Stimulated activated CD8-positive, alpha-beta memory T cell treated with anti-CD3 and anti-CD28 coated beads, Interleukin-12 subunit alpha, Interleukin-12 subunit beta, amount 100 ng/mL, for 4 hours (primary cell): ENCODE measurements around the gene TLX3.
"Not testable (repeated sequence)": the region's sequence is repeated elsewhere in the genome, so short reads cannot be mapped to it uniquely, and the experiment has no call there.

Source experiments
- DNase-seq: peaks from one replicate; pipeline ENCODE4 v3.0.0-alpha.2; 2020; ENCODE audit warnings: low read depth

Gene TLX3

DNA sequence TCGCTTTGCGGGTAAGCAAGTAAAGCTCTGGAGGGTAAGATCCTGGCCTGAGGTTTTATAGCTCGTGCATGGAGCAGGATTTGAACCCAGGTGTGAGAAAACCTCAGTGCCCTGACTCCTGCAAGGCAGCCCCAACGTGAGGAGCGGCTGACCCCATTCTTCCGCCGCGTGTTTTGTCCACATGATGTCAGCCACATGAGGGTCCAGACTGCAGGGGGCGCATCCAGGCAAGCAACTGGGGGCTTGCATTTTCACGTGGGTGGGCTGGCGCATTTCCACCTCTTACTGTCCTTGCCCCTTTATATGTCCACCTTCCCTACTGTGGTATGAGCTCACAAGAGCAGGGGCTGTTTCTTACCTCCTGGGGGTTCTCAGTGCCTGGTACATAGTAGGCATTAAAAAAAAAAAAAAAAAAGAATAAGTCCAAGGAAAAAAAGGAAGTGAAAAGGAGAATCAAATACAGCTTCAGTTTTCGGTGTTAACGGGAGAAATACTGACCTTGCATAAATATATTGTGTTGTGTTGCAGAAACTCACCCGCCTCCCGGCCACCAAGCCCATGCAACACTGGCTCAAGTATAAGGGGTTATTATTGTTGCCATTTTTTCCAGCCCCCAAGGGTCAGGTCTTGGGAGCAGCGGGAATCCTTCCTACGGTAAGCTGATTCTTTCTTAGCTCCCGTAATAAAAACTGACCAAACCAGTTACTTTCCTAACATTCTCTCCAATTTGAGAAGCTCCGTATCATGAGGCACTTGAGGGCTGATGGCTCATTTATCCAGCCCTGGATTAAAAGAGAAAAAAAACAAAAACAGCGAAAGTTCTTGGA lies 15.0 kb downstream of the TLX3 start:
- no peak for DNase-seq

GRCh38 chr5:171330021-171330420 lies 21.0 kb downstream of the TLX3 start:
- DNase-seq, result no peak

GRCh38 chr5:171335616-171336015 lies 26.6 kb downstream of the TLX3 start:
- no peak for DNase-seq

DNA sequence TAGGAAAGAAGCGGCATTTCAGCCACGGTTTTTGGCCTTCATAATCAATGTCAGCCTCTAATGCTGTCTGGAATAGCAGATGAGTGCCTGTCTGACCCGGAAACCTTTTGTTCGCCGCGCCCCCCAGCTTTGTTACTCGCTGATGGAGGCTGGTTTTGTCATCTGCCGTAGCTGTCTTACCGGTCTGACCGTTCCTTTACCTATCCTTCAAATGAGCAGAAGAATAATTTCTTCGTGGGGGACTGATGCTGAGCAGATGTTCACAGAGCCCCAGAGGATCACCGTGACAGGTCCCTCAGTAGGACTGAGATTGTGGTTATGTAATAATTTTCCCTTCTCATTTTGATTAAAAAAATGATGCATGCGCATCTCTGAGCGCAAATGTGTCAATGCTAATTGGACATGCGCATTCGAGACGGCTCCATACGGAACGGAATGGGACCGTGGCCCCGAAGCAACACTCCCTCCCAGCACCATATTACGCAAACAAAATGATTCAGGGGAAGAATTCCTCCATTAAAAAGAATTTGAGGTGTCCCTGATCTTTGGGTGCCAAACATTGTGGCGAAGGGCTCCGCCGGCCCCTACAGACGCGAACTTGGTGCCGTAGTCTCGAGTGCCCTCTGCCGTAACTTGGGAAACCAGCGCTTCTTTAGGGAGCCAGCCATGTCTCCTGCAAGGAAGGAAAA lies 27.6 kb downstream of the TLX3 start:
- no peak for DNase-seq

DNA sequence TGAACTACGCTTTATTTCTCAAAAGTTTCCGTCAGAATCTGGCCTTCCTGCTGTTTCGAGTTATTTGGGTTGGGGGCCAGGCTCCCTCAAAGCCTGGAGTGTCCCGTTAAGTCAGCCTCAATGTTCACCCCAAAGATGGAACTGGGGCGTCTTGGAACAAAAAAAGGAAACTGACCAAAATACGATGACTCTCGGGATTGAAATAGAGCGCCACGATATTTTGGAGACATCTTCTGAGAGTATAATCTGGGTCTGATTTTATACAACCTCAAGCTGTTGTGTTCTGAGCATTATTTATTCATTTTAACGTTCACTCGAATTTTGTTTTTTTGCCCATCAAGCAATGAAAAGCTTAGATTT lies 28.1 kb downstream of the TLX3 start:
- DNase-seq, result no peak

DNA sequence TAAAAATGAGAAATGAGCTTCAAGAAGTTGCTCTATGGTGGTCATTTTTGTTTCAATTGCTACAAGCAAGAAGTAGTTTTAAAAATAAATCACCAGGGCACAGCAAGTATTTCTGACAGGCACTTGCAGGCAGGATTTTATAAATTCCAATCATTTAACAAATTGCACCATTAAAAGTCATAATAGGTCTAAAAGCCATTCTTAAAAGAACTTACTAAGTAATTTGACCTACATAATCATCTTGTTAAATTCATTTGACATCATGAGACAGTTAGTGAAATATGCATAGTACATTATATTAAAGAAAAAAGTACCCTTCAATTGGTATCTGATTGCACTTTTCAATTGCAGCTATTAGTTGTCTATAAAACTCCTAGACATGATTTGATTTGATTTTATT lies 31.0 kb downstream of the TLX3 start:
- no peak for DNase-seq

GRCh38 chr5:171340491-171340890 lies 31.4 kb downstream of the TLX3 start:
- no peak for DNase-seq

GRCh38 chr5:171342362-171343111 lies 33.5 kb downstream of the TLX3 start:
- DNase-seq, result no peak

- no peak for DNase-seq
These were observed 36.0 kb downstream of the TLX3 start for GRCh38 chr5:171344936-171345608.

DNA sequence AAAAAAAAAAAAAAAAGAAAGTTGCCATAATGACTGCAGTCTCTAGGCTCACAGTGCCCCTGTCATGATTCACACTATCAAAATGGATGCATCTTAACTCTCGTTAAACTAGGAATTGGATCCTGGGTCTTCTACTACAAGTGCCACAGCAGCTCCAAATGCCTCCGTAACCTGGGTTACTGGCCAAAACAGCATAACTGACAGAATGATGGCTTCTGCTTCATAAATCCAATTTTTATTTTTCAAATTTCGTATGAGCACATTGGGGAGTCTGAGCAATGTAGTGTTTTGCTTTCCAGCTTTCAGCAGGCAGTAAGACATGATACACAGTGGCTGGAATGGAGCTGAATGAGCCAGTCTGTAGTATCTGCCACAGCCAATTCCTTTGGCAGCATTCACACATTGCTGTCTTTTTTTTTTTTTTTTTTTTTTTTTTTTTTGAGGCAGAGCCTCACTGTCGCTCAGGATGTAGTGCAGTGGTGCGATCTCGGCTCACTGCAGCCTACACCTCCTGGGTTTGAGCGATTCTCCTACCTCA lies 42.6 kb downstream of the TLX3 start:
- no peak for DNase-seq

DNA sequence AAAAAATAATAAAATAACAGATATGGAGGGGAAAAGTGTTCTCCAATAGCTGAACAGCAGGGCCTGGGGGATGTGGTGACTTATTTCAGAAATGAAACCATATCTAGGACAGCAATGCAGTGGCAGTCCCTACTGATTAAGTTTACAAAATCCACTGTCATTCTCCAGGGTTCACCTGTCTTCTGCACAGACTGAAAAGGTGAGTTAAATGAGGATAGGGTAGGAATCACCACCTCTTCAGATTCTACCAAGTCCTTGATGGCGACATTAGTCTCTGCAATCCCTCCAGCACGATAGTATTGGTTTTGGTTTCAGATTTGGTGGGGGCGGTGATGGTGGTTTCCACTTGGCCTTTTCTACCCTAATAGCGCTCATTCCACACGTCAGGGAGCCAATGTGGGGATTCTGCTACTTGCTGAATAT lies 46.3 kb downstream of the TLX3 start:
- no peak for DNase-seq

DNA sequence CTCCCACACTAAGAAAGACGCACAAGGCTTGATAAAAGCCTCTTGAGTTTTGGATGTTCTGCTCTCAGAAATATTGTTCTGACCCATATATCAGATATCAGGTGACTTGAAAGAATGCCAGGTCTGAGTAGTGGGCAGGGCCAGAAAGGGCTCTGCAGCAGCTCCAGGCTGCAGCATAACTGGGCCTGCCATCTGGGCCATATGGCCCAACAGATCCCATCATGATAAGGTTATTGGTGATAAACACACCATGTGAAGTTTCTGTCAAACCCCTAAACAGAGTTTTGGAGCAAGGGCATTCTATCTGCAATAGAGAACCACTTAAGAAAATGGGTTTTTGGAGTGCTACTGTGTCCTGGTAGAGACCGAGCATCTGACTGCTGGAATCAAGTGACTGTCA lies 48.8 kb downstream of the TLX3 start:
- DNase-seq, result no peak

DNA sequence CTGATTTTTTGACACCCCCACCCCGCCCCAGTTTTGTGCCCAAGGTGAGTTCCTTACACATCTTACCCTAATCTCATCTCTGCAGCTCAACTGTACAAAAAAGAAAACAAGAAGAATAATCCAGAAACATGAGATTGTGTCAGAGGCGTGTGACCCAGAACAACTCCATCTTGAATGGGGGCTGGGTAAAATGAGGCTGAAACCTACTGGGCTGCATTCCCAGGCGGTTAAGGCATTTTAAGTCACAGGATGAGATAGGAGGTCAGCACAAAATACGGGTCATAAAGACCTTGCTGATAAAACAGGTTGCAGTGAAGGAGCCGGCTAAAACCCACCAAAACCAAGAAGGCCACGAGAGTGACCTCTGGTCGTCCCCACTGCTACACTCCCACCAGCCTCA lies 52.1 kb downstream of the TLX3 start:
- DNase-seq, result not testable (repeated sequence)
